CD4-positive, alpha-beta T cell treated with Interleukin-4 for 1 hour (primary cell): Measurements from ENCODE around the gene TPCN1.
A peak's percentile ranks its signal among the peaks of the same experiment; 100 is the strongest.

Experiments used
- DNase-seq, 2 donors: peaks; one replicate each; pipeline ENCODE4 v3.0.0-alpha.2; 2020 to 2022

Gene TPCN1

DNA sequence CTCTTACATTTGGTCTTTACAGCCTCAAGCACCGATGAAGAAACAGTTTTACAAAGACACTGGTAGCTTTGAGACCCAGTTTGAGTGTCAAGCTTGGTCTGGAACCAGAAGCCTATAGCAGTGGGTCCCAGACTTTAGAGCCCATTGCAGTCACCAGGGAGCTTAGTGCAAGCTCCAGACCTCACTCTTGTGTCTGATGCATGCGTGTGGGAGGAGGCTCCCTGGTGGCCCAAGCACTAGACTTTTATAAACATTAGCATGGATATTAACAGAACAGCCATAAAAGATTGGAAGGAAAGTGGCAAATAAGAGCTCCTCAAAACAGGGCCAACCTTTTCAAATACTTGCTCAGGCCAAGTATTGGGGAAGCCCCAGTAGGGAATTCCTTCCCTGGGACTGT lies 68.1 kb downstream of the TPCN1 start:
- no peak for DNase-seq

GRCh38 chr12:113290506-113290905 lies 69.2 kb downstream of the TPCN1 start:
- DNase-seq, result no peak

DNA sequence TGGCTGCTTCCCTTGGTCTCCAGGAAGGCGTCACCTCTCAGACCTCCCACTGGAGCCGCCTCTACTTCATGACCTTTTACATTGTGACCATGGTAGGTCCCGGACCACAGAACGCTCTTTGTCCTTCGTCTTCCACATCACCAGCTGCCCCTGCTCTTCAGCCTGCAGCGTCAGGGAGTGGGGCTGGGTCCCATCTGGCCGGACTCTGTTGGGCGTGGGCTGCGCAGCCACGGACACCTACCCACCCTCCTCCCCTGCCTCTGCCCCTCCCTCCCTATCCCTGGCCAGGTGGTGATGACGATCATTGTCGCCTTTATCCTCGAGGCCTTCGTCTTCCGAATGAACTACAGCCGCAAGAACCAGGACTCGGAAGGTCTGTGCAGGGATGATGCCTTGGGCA lies 70.3 kb downstream of the TPCN1 start:
- DNase-seq, result no peak

DNA sequence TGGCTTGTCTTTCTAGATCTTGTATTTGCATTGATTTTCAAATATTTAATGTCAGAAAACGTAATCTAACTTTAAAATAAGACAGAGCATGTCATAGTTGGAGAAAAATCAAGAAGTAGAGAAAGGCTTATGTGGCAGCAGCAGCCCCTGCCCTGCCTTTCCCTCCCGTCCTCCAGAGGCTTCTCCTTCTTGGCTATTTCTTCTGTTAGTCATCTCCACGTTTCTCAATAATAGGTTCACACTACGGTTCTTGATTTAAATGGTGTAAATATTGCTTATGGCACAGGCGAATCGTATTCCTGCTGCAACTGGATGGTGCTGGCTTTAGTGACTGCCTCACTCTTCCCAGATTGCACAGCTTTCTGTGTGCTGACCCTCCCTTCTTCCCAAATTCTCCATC lies 70.8 kb downstream of the TPCN1 start:
- no peak for DNase-seq

DNA sequence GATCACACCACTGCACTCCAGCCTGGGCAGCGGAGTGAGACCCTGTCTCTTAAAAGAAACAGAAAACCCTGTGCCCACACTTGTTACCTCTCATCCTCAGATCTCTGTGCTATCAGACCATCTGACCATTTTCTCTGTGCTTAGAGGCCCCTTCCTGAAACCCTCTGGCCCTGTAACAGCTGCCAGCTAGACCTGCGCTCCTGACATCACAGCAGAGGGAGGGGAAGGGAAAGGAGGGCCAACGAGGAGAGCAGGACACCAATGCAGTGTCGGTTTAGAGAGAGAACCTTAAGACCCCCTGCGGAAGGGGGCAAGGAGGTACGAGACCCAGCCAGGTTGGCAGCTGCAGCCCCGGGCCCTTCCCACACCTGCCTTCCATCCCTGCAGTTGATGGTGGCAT lies 71.3 kb downstream of the TPCN1 start:
- no peak for DNase-seq

DNA sequence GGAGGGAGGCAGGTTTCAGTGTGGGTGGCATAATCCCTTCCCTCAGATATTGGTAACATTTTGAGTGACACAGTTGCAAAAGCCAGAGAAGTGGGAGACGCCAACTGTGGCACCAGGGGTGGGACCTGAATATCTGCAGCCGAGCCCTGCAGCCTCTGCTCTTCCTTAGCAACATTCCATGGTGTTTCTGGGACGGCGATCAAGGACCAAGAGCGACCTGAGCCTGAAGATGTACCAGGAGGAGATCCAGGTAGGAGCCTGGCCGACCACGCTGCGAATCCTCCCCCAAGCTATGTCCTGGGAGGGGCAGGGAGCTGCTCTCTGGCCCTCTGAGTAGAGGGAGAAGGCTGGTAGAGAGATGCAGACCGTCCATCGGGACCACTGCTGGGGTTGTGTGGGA lies 71.8 kb downstream of the TPCN1 start:
- DNase-seq, result no peak

GRCh38 chr12:113295886-113296556 lies 74.8 kb downstream of the TPCN1 start:
- no peak for DNase-seq

DNA sequence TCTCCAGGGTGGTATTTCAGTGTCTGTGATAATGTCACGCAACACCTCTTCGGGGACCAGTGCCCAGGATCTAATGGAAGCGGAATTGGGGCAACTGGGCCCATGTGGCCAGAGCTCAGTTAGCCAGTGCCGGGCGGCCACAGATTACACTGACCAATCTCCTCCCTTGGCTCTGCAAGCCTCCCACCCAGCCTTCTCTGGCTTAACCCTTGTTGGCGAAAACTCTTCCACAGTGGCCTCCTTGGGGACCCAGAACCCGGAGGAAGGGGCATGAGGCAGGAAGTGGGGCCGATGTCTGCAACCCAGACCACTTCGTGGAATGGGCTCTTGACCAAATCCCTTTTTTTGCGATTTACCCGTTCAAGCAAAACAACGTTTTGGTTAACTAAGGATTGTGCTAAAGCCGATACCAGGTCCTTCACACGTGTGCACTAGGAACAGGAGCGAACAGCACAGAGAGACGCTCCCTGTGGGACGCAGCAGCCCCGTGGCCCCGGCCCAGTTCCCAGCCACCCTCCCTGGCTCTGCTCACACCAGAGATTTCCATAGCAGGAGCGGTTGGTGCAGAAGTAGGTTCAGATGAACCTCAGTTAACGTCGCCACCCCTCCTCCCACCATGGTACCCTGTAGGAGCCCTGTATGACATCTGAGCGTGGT lies 75.4 kb downstream of the TPCN1 start:
- DNase-seq, result no peak

- DNase-seq, result no peak
These were observed 75.9 kb downstream of the TPCN1 start for GRCh38 chr12:113297214-113297587.

DNA sequence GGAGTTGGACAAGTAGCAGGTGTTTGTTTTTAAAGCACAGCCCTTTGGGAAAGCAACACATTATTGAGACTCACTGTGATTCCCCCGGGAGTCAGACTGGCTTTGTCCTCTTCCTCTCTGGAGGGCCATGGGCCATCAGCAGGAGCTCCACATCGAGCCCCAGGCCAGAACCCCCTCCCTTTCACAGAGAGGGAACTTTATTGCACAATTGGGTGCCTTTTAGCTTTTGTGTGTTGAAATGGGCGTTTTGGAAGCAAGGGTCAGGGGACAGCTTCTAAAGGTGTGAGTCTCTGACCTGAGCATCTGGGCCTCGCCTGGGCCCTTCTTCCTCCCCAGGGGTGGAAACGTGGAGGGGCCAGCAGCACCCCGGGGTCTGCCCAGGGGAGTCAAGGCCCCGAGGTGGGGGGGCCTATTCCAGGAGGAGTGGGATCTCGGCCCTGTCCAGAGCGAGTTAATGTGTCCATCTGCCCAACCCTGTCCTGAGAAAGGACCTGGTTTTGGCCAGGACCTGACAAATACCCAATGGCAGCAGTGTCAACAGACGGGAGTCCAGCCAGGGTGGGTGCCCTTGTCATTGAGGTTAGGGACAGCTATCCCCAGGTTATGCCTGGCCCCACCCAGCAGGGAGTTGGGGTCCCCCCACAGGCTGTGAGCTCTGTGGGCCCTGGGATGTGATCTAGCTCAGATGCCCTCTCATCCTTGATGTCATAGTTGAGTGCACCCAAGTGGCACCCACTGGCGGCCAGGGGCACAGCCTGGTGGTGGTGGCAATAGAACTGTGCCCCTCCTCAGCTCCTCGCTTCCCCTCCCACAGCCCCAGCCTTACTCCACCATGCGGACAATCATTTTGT lies 76.6 kb downstream of the TPCN1 start:
- no peak for DNase-seq

- DNase-seq, result no peak
These were observed 77.2 kb downstream of the TPCN1 start for GRCh38 chr12:113298472-113298817.

GRCh38 chr12:113298861-113299545 lies 77.7 kb downstream of the TPCN1 start:
- DNase-seq, result no peak

DNA sequence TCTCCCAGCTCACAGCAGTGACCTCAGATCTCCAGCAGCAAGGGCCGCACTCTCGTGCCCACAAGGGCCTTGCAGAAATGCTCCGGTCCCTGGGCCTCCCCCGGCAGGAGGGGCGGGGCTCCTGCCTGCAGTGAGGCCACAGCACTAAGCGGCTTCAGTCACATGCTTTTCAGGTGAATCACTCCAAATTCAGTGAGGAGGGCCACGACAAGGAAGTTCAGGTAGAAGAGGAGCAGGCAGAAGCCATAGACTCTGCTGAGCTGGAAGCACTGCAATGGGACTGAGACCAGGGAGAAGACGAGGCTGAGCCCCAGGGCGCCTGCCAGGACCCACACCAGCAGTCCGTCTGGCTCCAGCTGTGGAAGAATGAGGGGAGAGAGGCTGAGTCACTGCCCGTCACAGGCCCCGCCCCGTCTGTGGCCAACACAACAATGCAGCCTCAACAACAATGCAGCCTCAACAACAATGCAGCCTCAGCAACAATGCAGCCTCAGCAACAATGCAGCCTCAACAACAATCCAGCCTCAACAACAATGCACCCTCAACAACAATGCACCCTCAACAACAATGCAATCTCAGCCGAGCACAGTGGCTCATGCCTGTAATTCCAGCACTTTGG lies 78.5 kb downstream of the TPCN1 start:
- no peak for DNase-seq

DNA sequence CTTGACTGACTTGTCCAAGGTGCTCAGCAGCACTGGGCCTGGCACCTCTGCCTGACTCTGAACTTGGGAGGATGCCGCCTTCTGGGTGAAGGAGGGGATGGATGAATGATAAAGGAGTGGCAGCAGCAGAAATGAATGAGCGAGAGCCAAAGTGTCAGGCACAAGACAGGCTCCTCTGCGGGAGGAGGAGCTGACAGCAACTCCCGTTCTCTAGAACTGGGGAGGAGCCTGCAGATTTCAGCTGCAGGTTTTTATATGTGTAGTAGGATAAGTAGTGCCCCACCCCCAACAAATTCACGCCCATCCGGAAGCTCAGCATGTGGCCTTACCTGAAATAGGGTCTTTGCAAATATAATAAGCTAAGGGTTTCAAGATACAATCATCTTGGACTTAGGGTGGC lies 80.5 kb downstream of the TPCN1 start:
- DNase-seq, result no peak

DNA sequence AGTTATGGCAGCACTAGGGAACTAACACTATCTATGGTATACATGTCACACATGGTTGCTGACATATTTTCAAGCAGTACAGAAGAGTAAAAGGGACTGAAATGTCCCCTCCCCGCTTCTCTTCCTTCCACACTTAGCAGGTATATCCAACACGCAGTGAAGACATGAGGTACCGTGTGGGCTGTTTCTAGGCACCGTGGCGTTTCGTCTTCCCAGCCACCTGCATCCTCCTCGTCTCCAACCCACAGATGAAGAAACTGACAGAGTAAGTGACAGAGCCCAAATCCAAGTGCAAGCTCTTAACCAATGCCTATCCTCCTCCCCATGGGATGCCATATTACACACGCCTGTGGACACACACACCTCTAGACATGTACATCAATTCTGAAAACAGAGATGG lies 81.2 kb downstream of the TPCN1 start:
- no peak for DNase-seq

GRCh38 chr12:113302886-113303640 lies 81.8 kb downstream of the TPCN1 start:
- peak; percentile 31 to 55 for DNase-seq

DNA sequence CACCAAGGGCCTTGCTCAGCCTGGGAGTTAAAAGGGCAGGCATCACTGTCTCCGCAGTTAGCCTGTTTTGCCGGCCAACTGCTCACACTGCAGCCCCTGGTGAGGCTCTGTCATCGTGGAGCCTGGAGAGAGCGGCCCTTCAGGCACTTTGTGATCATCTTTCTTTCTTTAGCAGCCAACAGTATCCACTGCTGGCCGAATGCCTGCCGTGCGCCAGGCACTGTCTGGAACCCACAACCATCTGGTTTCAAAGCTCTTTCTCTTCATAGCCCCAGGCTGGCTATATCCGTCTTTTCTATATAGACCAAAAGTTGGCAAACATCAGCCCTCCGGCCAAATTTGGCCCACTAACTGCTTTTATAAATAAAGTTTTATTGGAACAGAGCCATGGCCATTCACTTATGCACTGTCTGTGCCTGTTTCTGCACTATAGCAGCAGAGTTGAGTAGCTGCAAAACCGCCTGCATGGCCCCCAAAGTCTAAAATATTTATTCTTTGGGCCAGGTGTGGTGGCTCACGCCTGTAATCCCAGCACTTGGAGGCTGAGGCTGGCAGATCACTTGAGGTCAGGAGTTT lies 84.1 kb downstream of the TPCN1 start:
- DNase-seq, result no peak

DNA sequence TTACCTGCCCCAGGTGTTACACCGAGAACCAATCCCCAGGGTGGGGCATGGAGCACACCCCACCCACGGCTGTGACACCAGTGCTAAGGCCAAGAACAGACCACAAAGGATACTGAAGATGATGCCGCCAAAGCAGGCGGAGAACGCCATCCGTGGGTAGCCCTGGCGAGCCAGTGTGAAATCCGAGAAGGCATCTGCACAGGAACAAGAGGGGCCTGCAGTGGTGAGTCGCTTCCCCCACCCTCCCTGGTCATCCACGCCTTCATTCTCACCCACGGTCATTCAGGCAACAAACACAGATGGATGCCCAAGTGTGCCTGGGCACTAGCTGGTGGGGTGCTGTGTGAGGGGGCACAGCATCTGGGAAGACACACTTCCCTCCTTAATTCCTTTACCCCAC lies 85.1 kb downstream of the TPCN1 start:
- no peak for DNase-seq

DNA sequence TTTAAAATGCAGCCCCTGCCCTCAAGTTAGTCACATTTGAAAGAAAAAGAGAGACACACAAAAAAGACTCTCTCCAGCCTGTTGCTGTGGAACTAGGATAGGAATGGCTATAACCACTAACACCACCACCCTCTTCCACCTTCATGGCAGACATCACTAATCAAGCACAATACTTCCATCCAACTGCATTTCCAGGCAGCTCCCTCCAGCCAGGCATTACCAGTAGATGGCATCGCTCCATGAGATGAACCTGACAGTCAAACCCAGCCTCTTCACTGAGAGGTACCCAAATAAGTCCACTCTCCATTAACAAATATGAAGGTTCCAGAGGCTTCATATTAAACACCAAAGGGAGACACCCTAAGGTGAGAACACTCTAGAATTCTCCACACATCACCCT lies 89.2 kb downstream of the TPCN1 start:
- no peak for DNase-seq

DNA sequence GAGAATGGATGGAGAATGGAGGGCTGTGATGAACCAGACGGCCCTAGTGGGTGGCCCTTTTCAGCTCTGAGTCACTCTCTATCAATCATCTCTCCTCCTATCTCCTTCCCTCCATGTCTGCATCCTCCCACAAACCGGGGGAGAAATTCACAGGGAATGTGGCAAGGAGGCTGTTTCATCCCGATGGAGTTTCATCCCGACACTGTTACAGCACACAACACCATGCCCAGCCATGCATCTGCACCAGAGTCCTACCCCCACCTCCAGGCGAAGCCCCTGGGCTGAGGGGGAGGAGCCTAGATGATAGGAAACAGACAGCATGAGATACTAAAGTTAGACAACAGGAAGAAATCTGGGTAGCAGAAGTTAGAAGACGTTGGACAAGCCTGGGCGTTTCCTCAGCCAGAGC lies 92.9 kb downstream of the TPCN1 start:
- no peak for DNase-seq

GRCh38 chr12:113315358-113315757 lies 94.1 kb downstream of the TPCN1 start:
- no peak for DNase-seq

GRCh38 chr12:113316155-113316554 lies 94.9 kb downstream of the TPCN1 start:
- no peak for DNase-seq
